Islet of Langerhans (tissue), 1 donor: ENCODE measurements around the gene CYP4V2.
"Not testable (repeated sequence)": the region's sequence is repeated elsewhere in the genome, so short reads cannot be mapped to it uniquely, and the experiment has no call there.

Source experiments
- FAIRE-seq: peaks from one replicate; lab custom pipeline; 2011; peaks lifted over from hg19 to GRCh38; lab: Jason Lieb, UNC

CYP4V2 gene

DNA sequence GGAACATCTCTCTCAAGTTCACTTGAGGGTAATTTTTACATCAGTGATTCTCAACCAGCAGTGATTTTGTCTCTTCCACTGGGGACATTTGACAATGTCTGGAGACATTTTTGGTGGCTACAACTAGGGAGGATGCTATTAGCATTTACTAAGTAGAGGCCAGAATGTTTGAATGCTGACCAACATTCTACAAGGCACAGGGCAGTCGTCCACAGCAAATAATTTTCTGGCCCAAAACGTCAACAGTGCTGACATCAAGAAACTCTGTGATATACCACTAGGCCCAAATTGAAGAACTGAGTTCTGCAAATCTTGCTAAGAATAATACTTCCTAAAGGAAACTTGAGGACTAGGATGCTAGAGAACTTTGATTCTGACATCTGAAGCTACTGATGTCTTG lies 43.0 kb downstream of the CYP4V2 start:
- FAIRE-seq, result no peak

DNA sequence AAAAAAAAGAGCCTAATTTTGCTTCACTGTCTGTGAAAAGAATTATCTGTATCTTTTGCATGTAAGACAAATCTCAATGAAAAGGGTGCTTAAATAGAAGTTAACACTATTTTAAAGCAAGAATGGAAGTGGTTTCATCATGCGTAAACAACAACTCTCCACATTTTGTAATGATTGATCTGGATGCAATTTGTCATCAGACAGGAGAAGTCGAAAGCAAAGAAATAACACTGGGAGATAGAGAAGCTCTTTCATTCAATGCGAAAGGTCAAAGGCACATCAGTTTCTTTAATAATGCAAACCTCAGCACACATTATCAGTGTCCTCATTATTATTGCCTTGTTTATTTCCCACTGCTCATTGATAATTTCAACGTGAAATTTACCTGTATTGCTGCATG lies 44.8 kb downstream of the CYP4V2 start:
- no peak for FAIRE-seq

DNA sequence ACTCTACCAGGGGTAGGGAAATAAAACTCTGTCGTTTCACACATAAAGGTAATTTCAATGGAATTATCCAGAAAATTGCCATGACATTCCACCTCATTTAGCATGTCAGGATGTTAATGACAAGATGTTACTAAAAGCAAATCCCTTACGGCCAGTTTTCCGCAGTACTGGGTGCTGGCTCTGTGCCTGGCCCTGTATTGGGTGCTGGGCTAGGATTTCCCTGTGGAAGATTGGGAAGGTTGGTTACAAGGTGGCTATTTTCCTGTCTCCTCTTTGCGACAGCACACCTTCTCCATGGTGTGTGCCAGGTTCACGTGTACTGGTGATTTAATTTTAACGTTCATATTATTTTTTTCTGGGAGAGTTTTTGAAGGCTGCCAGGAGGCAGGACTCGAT lies 49.1 kb downstream of the CYP4V2 start:
- FAIRE-seq, result no peak

DNA sequence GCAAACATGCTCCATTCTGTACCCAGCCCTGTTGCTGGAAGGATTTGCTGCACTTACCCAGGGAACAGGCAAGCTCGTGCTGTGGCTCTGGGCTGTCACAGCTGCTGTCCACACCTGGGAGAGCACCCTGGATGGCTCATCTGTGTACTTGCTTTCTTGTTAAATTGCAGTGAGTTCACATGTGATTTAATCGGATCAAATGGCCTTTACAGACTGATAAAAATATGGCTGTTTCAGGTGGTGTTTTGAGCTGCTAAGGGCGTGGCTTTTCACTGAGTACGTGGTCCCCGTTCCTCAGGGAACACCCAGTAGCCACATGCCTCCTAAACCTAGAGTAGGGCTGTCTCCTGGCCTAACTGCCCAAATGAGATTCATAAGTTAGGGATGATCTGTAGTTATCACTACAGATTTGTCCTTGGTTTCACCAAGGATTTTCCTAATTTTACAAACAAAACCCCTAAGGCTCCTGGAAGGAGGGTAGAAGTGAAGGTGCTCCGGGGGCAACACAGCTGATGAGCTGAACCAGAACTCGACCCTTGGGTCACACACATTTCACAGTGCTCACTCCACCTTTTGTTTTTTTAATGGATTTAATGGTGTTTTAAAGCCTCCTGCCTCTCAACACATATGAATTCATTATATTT lies 49.6 kb downstream of the CYP4V2 start:
- peak; percentile 51 for FAIRE-seq

DNA sequence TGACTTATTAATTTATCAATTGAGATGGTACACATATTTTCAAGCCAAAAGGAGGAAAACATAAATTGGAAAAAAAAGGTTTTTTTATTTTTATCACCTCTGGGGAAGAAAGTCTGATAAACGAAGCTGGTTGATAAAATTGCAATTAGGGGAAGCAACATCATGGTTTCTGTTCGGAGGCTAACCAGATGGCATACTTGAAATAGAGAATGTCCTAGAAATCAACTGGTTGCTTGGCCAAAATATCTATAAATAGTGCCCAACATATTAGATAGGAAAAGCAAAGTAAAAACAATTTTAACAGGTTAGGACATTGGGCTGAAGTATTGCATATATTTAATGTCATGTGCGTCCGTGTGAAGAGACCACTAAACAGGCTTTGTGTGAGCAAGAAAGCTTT lies 50.2 kb downstream of the CYP4V2 start:
- no peak for FAIRE-seq

DNA sequence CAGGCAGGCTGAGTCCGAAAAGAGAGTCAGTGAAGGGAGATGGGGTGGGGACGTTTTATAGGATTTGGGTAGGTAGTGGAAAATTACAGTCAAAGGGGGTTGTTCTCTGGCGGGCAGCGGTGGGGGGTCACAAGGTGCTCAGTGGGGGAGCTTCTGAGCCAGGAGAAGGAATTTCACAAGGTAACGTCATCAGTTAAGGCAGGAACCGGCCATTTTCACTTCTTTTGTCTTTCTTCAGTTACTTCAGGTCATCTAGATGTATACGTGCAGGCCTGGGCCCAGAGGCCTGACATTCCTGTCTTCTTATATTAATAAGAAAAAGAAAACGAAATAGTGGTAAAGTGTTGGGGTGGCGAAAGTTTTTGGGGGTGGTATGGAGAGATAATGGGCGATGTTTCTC lies 50.7 kb downstream of the CYP4V2 start:
- not testable (repeated sequence) for FAIRE-seq

DNA sequence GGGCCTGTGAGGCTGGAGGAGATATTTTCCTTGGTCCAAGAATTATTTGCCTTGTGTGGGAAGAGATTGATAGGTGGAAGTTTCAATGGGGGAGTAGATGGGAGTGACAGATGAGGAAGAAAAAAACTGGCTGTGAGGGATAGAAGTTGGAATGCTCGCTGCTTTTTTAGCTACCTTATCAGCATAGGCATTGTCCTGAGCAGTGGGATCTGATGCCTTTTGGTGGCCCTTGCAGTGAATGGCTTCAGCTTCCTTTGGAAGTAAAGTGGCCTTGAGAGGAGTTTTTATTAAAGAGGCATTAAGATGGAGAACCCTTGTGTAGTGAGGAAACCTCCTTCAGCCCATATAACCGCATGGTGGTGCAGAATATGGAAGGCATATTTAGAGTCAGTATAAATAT lies 52.0 kb downstream of the CYP4V2 start:
- FAIRE-seq, result no peak

DNA sequence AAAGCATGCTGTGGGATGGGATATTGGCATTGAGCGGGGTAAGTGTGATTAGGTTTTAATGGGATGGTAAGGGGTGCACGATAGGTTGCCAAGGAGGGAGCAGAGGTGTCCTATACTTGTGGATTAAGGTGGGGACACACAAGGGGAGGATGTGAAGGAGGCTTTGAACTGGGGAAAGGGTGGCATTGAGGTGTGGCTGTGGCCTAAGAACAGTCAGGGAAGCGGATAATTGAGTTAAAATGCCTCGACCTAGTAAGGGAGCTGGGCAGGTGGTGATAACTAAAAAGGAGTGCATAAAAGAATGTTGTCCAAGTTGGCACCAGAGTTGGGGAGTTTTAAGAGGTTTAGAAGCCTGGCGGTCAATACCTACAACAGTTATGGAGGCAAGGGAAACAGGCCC lies 53.5 kb downstream of the CYP4V2 start:
- no peak for FAIRE-seq

DNA sequence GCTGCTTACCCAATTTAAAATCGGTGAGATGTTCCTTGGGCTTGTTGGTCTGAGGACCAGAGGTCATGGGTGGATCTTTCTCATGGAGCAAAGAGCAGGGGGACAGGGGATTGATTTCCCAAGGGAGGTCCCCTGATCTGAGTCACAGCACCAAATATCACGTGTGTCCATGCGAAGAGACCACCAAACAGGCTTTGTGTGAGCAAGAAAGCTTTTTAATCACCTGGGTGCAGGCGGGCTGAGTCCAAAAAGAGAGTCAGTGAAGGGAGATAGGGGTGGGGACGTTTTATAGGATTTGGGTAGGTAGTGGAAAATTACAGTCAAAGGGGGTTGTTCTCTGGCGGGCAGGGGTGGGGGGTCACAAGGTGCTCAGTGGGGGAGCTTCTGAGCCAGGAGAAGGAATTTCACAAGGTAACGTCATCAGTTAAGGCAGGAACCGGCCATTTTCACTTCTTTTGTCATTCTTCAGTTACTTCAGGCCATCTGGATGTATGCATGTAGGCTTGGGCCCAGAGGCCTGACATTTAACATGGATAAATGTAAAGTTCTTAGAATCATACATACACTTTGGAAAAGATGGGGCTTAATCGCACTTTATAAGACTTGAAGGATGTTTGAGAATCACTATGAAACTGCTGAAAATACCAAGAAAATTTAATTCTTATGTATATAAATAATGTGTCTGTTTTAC lies 55.8 kb downstream of the CYP4V2 start:
- not testable (repeated sequence) for FAIRE-seq

DNA sequence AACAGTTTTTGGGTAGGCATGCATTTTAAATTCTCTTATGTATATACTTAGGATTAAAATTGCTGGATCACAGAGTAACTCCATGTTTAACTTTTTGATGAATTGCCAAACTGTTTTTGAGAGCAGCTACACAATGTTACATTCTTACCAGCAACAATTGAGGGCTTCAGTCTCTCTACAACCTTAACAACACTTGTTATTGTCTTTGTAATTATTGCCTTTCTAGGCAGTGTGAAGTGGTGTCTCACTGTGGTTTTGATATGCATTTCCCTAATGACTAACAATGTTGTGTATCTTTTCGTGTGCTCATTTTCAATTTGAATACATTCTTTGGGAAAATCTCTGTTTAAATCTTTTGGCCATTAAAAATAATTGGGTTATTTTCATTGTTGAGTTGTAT lies 57.3 kb downstream of the CYP4V2 start:
- FAIRE-seq, result no peak

DNA sequence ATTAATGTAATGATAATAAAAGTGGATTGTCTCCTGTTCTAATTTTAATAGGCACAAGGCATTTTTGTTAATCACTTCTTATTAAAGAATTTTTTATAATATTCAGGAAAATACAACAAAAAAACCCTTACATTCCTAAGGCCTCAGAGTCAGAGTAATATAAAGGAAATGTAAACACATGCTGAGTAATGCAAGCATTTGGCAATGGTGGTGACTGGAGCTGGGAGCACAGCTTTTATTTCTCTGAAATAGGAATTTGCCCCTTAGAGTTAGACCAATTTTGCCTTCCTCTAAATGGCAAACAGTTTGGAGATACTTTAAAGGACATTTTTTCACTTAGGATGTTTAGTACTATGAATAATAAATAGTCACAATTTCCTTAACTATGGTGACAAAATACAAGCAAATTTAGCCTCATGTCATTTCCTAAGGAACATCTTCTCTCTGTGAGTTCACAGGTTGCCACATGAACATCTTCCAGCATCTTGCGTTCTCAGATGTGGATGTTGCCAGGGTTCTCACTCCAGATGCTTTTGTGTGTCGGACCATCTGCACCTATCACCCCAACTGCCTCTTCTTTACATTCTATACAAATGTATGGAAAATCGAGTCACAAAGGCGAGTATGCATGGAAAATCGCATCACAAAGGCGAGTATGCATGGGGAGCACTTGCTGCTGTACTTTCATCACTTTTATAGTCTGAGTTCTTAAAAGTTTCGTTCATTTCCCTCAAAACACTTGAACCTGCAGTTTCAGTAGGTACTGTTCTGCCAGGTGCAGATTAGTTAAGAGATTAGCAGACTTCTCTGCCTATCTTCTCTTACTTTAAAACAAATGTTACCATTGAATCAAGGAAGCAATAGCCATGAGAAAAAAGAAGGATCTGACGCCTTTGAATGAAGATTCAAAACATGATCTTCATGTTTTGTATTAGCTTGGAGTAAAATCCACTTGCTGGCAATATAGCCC lies 58.7 kb downstream of the CYP4V2 start:
- FAIRE-seq, result no peak

DNA sequence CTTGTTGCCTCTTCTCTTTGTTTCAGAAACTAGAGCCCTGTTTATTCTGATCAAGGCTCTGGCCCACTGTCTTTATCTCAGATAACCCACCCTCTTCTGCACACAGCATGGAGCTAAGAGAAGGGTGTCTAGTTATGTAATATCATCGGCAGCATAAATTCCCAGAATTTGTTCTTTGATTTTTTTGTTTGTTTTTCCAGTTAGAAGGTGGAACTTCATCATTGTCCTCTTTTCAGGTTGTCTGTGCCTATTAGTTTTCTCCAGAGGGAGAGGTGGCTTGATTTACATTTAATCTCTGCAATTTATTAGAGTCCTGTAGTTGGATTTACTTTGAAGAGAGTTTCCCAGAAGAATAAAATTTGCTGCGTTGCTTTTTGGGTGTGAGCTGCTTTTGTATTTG lies 59.4 kb downstream of the CYP4V2 start:
- no peak for FAIRE-seq

DNA sequence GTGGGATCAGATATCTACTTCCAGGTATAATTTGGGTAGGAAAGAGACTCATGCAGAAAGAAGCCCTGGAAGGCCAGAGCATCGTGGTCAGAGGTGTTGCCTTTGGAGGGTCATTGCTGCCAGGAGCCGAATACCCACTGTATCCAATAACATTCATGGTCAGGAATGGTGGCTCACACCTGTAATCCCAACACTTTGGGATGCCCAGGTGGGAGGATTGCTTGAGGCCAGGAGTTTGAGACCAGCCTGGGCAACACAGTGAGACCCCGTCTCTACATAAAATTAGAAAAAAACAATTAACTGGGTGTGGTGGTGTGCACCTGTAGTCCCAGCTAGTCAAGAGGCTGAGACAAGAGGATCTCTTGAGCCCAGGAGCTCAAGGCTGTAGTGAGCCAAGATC lies 63.8 kb downstream of the CYP4V2 start:
- FAIRE-seq, result no peak

DNA sequence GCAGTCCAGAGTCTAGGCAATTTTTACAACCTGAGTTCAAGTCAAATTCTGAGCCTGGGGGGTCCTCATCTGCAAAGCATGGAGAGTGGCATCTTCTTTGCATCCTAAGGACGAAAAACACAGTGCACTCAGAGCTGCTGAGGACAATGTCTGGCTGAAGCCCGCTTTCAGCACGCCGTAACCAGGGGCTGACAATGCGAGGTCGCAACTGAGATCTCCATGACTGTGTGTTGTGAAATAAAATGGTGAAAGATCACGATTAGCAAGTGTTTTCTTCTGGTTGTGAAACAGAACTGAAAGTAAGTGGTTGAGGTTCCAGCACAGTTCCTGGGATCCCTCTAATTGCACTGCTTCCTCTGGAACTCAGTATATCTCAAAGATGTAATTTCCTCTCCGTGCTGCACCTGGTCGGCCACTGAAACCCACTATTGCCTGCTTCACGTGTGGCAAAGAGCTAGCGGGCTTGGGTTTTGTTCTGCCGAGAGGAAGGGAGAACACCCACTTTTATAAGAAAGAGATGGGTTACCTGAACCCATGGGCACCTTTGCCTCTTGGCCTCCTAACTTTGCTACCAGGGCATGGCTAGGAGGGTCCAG lies 66.9 kb downstream of the CYP4V2 start:
- FAIRE-seq, result no peak

DNA sequence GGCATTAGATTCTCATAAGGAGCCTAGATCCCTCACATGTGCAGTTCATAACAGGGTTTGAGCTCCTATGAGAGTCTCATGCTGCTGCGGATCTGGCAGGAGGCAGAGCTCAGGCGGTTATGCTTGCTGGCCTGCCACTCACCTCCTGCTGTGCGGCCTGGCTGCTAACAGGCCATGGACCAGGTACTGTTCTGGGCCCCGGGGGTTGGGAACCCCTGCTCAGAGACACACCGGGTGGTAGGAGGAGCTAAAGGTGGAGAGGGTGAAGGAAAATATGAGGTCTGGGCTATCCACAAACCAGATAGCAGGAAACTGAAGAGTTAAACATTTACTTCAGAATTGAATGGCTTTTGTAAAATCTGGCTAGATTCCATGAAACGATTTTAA lies 68.7 kb downstream of the CYP4V2 start:
- no peak for FAIRE-seq
